HEK293 (cell line): Measurements from ENCODE around the gene BCLAF1.

Experiments
- FEZF1 ChIP-seq: fragments of 450-650 bp; formaldehyde crosslinking; IDR thresholded peaks from 2 replicates; pipeline ENCODE4 v1.5.1; 2016; ENCODE audit warnings: missing biosample characterization, missing genetic modification characterization
- OSR2 ChIP-seq: fragments of 450-650 bp; formaldehyde crosslinking; IDR thresholded peaks from 2 replicates; pipeline ENCODE4 v1.5.1; 2016; ENCODE audit warnings: missing biosample characterization, missing genetic modification characterization
- RBAK ChIP-seq: fragments of 450-650 bp; formaldehyde crosslinking; IDR thresholded peaks from 2 replicates; pipeline ENCODE4 v1.5.1; 2016; ENCODE audit warnings: missing biosample characterization, missing genetic modification characterization
- SCRT1 ChIP-seq: fragments of 450-650 bp; formaldehyde crosslinking; IDR thresholded peaks from 2 replicates; pipeline ENCODE4 v1.5.1; 2016; ENCODE audit warnings: missing biosample characterization, missing genetic modification characterization, borderline replicate concordance
- WT1 ChIP-seq: fragments of 450-650 bp; formaldehyde crosslinking; IDR thresholded peaks from 2 replicates; pipeline ENCODE4 v1.5.1; 2016; ENCODE audit warnings: missing biosample characterization, missing genetic modification characterization
- ZBTB21 ChIP-seq: fragments of 450-650 bp; formaldehyde crosslinking; IDR thresholded peaks from 2 replicates; pipeline ENCODE4 v1.5.1; 2017; ENCODE audit warnings: missing biosample characterization, missing genetic modification characterization
- ZFP69B ChIP-seq: fragments of 450-650 bp; formaldehyde crosslinking; IDR thresholded peaks from 2 replicates; pipeline ENCODE4 v1.5.1; 2016; ENCODE audit warnings: missing biosample characterization, missing genetic modification characterization
- ZNF140 ChIP-seq: fragments of 450-650 bp; formaldehyde crosslinking; IDR thresholded peaks from 2 replicates; pipeline ENCODE4 v1.5.1; 2016; ENCODE audit warnings: missing biosample characterization, missing genetic modification characterization
- ZNF184 ChIP-seq: fragments of 450-650 bp; IDR thresholded peaks from 2 replicates; pipeline ENCODE4 v1.5.1; 2018; ENCODE audit warnings: missing biosample characterization, mild to moderate bottlenecking, missing genetic modification characterization
- ZNF223 ChIP-seq: fragments of 450-650 bp; formaldehyde crosslinking; IDR thresholded peaks from 2 replicates; pipeline ENCODE4 v1.5.1; 2016; ENCODE audit warnings: missing biosample characterization, missing genetic modification characterization
- ZNF324 ChIP-seq: fragments of 450-650 bp; formaldehyde crosslinking; IDR thresholded peaks from 2 replicates; pipeline ENCODE4 v1.5.1; 2016; ENCODE audit warnings: missing biosample characterization, missing genetic modification characterization
- ZNF335 ChIP-seq: fragments of 450-650 bp; formaldehyde crosslinking; conservative IDR thresholded peaks from 2 replicates; pipeline ENCODE4 v1.5.1; 2016; ENCODE audit warnings: missing biosample characterization, missing genetic modification characterization
- ZNF391 ChIP-seq: fragments of 450-650 bp; formaldehyde crosslinking; IDR thresholded peaks from 2 replicates; pipeline ENCODE4 v1.5.1; 2016; ENCODE audit warnings: low read depth, missing biosample characterization, missing genetic modification characterization, borderline replicate concordance
- ZNF558 ChIP-seq: fragments of 450-650 bp; formaldehyde crosslinking; IDR thresholded peaks from 2 replicates; pipeline ENCODE4 v1.5.1; 2016; ENCODE audit warnings: missing biosample characterization, missing genetic modification characterization
- ZNF626 ChIP-seq: fragments of 450-650 bp; sonication (Bioruptor Pico); formaldehyde crosslinking; IDR thresholded peaks from 2 replicates; pipeline ENCODE4 v1.5.1; 2018; ENCODE audit warnings: missing biosample characterization, missing genetic modification characterization, inconsistent platforms
- ZNF629 ChIP-seq: fragments of 450-650 bp; formaldehyde crosslinking; IDR thresholded peaks from 2 replicates; pipeline ENCODE4 v1.5.1; 2017; ENCODE audit warnings: missing biosample characterization, missing genetic modification characterization
- ZNF664 ChIP-seq: fragments of 450-650 bp; formaldehyde crosslinking; IDR thresholded peaks from 2 replicates; pipeline ENCODE4 v1.5.1; 2016; ENCODE audit warnings: missing biosample characterization, missing genetic modification characterization
- ZNF670 ChIP-seq: fragments of 450-650 bp; formaldehyde crosslinking; IDR thresholded peaks from 2 replicates; pipeline ENCODE4 v1.5.1; 2016; ENCODE audit warnings: missing biosample characterization, missing genetic modification characterization, low read depth
- ZNF76 ChIP-seq: fragments of 450-650 bp; formaldehyde crosslinking; IDR thresholded peaks from 2 replicates; pipeline ENCODE4; 2016; ENCODE audit warnings: low read depth, missing biosample characterization, missing genetic modification characterization, borderline replicate concordance
- ZNF843 ChIP-seq: fragments of 450-650 bp; formaldehyde crosslinking; IDR thresholded peaks from 2 replicates; pipeline ENCODE4 v1.5.1; 2016; ENCODE audit warnings: missing biosample characterization, missing genetic modification characterization
- ZSCAN16 ChIP-seq: fragments of 450-650 bp; formaldehyde crosslinking; IDR thresholded peaks from 2 replicates; pipeline ENCODE4 v1.5.1; 2016; ENCODE audit warnings: missing biosample characterization, missing genetic modification characterization
- ZSCAN23 ChIP-seq: fragments of 450-650 bp; formaldehyde crosslinking; IDR thresholded peaks from 2 replicates; pipeline ENCODE4 v1.5.1; 2016; ENCODE audit warnings: missing biosample characterization, missing genetic modification characterization
- ZXDB ChIP-seq: fragments of 450-650 bp; formaldehyde crosslinking; IDR thresholded peaks from 2 replicates; pipeline ENCODE4 v1.5.1; 2016; ENCODE audit warnings: missing biosample characterization, missing genetic modification characterization
- TF ChIP-seq, protein P1 (sequence below): fragments of 450-650 bp; formaldehyde crosslinking; IDR thresholded peaks from 2 replicates; pipeline ENCODE4 v1.5.1; 2016; ENCODE audit warnings: missing biosample characterization, missing genetic modification characterization
- TF ChIP-seq, protein P2 (sequence below): fragments of 450-650 bp; formaldehyde crosslinking; IDR thresholded peaks from 2 replicates; pipeline ENCODE4 v1.5.1; 2017; ENCODE audit warnings: missing biosample characterization, mild to moderate bottlenecking, missing genetic modification characterization, moderate library complexity
- TF ChIP-seq, protein P3 (sequence below): fragments of 450-650 bp; formaldehyde crosslinking; IDR thresholded peaks from 2 replicates; pipeline ENCODE4 v1.5.1; 2016; ENCODE audit warnings: missing biosample characterization, missing genetic modification characterization, low read depth
- TF ChIP-seq, protein P4 (sequence below): fragments of 450-650 bp; formaldehyde crosslinking; IDR thresholded peaks from 2 replicates; pipeline ENCODE4 v1.5.1; 2016; ENCODE audit warnings: missing biosample characterization, missing genetic modification characterization, borderline replicate concordance
- TF ChIP-seq, protein P5 (sequence below): fragments of 450-650 bp; formaldehyde crosslinking; IDR thresholded peaks from 2 replicates; pipeline ENCODE4 v1.5.1; 2016; ENCODE audit warnings: missing biosample characterization, missing genetic modification characterization
- TF ChIP-seq, protein P6 (sequence below): fragments of 450-650 bp; formaldehyde crosslinking; IDR thresholded peaks from 2 replicates; pipeline ENCODE4 v1.5.1; 2016; ENCODE audit warnings: missing biosample characterization, missing genetic modification characterization
- TF ChIP-seq, protein P7 (sequence below): fragments of 450-650 bp; formaldehyde crosslinking; IDR thresholded peaks from 2 replicates; pipeline ENCODE4 v1.5.1; 2016; ENCODE audit warnings: missing biosample characterization, missing genetic modification characterization

The BCLAF1 gene

DNA sequence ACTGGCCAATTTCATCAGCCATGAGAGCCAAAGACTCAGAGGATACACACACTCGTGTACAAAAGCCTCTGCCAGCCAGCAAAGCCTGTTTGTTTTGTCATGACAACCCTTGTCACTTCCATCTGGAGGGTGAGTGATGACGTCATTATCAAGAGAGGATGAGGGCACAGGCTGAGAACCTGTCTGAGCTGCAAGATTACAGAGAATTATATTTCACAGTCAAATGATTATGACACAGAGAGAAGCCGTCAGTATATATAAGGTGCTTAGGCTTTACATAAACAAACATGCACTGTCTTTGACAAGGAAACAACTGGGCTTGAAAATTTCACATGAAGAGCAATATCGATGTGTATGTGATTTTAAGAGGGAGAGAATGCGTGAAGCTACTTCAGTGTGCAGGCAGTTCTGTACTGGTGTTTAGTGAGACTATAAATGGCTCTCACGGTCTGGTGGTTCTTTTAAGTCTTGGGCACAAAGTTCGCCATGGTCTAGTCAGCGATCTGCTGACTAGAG is 36.5 kb upstream of the BCLAF1 start (continued):
- TF ChIP-seq, protein P1, sequence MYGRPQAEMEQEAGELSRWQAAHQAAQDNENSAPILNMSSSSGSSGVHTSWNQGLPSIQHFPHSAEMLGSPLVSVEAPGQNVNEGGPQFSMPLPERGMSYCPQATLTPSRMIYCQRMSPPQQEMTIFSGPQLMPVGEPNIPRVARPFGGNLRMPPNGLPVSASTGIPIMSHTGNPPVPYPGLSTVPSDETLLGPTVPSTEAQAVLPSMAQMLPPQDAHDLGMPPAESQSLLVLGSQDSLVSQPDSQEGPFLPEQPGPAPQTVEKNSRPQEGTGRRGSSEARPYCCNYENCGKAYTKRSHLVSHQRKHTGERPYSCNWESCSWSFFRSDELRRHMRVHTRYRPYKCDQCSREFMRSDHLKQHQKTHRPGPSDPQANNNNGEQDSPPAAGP (tag by site-specific recombination): 0 out of 2 replicates have a peak, but pooled peaks have one; percentile 48
- peak; percentile 76 for TF ChIP-seq ZNF184 (tag by site-specific recombination)
- peak; percentile 98 for TF ChIP-seq ZNF629 (tag by site-specific recombination)
- peak; percentile 28; the same call in 1 of the 2 replicates for TF ChIP-seq ZNF843 (tag by site-specific recombination)
- no peak for TF ChIP-seq ZNF670 (tag by site-specific recombination)
- TF ChIP-seq, protein P2, sequence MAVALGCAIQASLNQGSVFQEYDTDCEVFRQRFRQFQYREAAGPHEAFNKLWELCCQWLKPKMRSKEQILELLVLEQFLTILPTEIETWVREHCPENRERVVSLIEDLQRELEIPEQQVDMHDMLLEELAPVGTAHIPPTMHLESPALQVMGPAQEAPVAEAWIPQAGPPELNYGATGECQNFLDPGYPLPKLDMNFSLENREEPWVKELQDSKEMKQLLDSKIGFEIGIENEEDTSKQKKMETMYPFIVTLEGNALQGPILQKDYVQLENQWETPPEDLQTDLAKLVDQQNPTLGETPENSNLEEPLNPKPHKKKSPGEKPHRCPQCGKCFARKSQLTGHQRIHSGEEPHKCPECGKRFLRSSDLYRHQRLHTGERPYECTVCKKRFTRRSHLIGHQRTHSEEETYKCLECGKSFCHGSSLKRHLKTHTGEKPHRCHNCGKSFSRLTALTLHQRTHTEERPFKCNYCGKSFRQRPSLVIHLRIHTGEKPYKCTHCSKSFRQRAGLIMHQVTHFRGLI (tag by site-specific recombination): peak; percentile 23; the same call in 1 of the 2 replicates
- TF ChIP-seq RBAK: no peak
- TF ChIP-seq, protein P3, sequence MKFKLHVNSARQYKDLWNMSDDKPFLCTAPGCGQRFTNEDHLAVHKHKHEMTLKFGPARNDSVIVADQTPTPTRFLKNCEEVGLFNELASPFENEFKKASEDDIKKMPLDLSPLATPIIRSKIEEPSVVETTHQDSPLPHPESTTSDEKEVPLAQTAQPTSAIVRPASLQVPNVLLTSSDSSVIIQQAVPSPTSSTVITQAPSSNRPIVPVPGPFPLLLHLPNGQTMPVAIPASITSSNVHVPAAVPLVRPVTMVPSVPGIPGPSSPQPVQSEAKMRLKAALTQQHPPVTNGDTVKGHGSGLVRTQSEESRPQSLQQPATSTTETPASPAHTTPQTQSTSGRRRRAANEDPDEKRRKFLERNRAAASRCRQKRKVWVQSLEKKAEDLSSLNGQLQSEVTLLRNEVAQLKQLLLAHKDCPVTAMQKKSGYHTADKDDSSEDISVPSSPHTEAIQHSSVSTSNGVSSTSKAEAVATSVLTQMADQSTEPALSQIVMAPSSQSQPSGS (tag by site-specific recombination): peak; percentile 99
- TF ChIP-seq, protein P4, sequence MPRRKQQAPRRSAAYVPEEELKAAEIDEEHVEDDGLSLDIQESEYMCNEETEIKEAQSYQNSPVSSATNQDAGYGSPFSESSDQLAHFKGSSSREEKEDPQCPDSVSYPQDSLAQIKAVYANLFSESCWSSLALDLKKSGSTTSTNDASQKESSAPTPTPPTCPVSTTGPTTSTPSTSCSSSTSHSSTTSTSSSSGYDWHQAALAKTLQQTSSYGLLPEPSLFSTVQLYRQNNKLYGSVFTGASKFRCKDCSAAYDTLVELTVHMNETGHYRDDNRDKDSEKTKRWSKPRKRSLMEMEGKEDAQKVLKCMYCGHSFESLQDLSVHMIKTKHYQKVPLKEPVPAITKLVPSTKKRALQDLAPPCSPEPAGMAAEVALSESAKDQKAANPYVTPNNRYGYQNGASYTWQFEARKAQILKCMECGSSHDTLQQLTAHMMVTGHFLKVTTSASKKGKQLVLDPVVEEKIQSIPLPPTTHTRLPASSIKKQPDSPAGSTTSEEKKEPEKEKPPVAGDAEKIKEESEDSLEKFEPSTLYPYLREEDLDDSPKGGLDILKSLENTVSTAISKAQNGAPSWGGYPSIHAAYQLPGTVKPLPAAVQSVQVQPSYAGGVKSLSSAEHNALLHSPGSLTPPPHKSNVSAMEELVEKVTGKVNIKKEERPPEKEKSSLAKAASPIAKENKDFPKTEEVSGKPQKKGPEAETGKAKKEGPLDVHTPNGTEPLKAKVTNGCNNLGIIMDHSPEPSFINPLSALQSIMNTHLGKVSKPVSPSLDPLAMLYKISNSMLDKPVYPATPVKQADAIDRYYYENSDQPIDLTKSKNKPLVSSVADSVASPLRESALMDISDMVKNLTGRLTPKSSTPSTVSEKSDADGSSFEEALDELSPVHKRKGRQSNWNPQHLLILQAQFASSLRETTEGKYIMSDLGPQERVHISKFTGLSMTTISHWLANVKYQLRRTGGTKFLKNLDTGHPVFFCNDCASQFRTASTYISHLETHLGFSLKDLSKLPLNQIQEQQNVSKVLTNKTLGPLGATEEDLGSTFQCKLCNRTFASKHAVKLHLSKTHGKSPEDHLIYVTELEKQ (tag by site-specific recombination): peak; percentile 89
- peak; percentile 28; the same call in 1 of the 2 replicates for TF ChIP-seq ZFP69B (tag by site-specific recombination)
- TF ChIP-seq WT1: no peak
- TF ChIP-seq, protein P5, sequence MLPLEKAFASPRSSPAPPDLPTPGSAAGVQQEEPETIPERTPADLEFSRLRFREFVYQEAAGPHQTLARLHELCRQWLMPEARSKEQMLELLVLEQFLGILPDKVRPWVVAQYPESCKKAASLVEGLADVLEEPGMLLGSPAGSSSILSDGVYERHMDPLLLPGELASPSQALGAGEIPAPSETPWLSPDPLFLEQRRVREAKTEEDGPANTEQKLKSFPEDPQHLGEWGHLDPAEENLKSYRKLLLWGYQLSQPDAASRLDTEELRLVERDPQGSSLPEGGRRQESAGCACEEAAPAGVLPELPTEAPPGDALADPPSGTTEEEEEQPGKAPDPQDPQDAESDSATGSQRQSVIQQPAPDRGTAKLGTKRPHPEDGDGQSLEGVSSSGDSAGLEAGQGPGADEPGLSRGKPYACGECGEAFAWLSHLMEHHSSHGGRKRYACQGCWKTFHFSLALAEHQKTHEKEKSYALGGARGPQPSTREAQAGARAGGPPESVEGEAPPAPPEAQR (tag by site-specific recombination): 0 out of 2 replicates have a peak, but pooled peaks have one; percentile 54
- peak; percentile 88 for TF ChIP-seq SCRT1 (tag by site-specific recombination)
- 0 out of 2 replicates have a peak, but pooled peaks have one; percentile 37 for TF ChIP-seq ZNF324 (tag by site-specific recombination)
- TF ChIP-seq ZNF558: peak; percentile 31; the same call in 1 of the 2 replicates
- TF ChIP-seq ZSCAN23: 0 out of 2 replicates have a peak, but pooled peaks have one; percentile 27
- TF ChIP-seq ZBTB21: peak; percentile 95
- TF ChIP-seq, protein P6, sequence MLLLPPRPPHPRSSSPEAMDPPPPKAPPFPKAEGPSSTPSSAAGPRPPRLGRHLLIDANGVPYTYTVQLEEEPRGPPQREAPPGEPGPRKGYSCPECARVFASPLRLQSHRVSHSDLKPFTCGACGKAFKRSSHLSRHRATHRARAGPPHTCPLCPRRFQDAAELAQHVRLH (tag by site-specific recombination): no peak
- TF ChIP-seq OSR2: peak; percentile 61
- no peak for TF ChIP-seq ZSCAN16 (tag by site-specific recombination)
- no peak for TF ChIP-seq ZXDB (tag by site-specific recombination)
- peak; percentile 50; the same call in 1 of the 2 replicates for TF ChIP-seq ZNF391
- no peak for TF ChIP-seq ZNF626 (tag by site-specific recombination)
- peak; percentile 37; the same call in 1 of the 2 replicates for TF ChIP-seq ZNF76 (tag by site-specific recombination)
- TF ChIP-seq FEZF1 (tag by site-specific recombination): peak; percentile 26; the same call in 1 of the 2 replicates
- 0 out of 2 replicates have a peak, but pooled peaks have one; percentile 49 for TF ChIP-seq ZNF223 (tag by site-specific recombination)
- TF ChIP-seq ZNF335: peak; percentile 30; the same call in 1 of the 2 replicates
- no peak for TF ChIP-seq ZNF140 (tag by site-specific recombination)
- no peak for TF ChIP-seq ZNF664 (tag by site-specific recombination)
- TF ChIP-seq, protein P7, sequence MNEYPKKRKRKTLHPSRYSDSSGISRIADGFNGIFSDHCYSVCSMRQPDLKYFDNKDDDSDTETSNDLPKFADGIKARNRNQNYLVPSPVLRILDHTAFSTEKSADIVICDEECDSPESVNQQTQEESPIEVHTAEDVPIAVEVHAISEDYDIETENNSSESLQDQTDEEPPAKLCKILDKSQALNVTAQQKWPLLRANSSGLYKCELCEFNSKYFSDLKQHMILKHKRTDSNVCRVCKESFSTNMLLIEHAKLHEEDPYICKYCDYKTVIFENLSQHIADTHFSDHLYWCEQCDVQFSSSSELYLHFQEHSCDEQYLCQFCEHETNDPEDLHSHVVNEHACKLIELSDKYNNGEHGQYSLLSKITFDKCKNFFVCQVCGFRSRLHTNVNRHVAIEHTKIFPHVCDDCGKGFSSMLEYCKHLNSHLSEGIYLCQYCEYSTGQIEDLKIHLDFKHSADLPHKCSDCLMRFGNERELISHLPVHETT (tag by site-specific recombination): peak; percentile 73; the same call in 1 of the 2 replicates
